WTC11 (cell line): ENCODE results near the gene NKX2-1. TPM values are rescaled to one million over a fixed set of nuclear protein-coding genes. Genes with fewer than 3 reads are reported as not detected.
A peak's percentile ranks its signal among the peaks of the same experiment; 100 is the strongest.

Source experiments
- ATAC-seq: fragments of 200-7000 bp; cut with Tn5 transposase; 2 replicates; pipeline ENCODE4 v1.10.0; 2021; ENCODE audit warnings: mild to moderate bottlenecking, moderate library complexity
- CTCF ChIA-PET: fragments of 300-600 bp; sonication (Branson Sonifier 250); formaldehyde crosslinking; loops from one replicate; lab custom pipeline; 2021; ENCODE audit warnings: antibody characterized with exemption; lab: Charles Lee
- POLR2A ChIA-PET: fragments of 350-600 bp; sonication (Branson Sonifier 250); formaldehyde crosslinking; loops from one replicate; lab custom pipeline; 2021; ENCODE audit warnings: antibody characterized with exemption; lab: Charles Lee
- DNase-seq: peaks from one replicate; pipeline ENCODE4 v3.0.0; 2021; ENCODE audit warnings: low spot score
- H3K27ac Mint-ChIP-seq: 2 replicates; pipeline ENCODE4 v1.8.0; 2021; ENCODE audit warnings: mixed read lengths
- H3K27me3 Mint-ChIP-seq: 2 replicates; pipeline ENCODE4 v1.8.0; 2021; ENCODE audit warnings: low read depth, mild to moderate bottlenecking, moderate library complexity, mixed read lengths
- H3K36me3 Mint-ChIP-seq: 2 replicates; pipeline ENCODE4 v1.8.0; 2021; ENCODE audit warnings: mixed read lengths
- H3K4me1 Mint-ChIP-seq: 2 replicates; pipeline ENCODE4 v1.8.0; 2022; ENCODE audit warnings: mixed read lengths
- H3K4me3 Mint-ChIP-seq: 2 replicates; pipeline ENCODE4 v1.8.0; 2021; ENCODE audit warnings: mild to moderate bottlenecking, moderate library complexity, mixed read lengths
- H3K9me3 Mint-ChIP-seq: 2 replicates; pipeline ENCODE4 v1.8.0; 2021; ENCODE audit warnings: mixed read lengths
- E2F1 ChIP-seq: sonication (generic); formaldehyde crosslinking; IDR thresholded peaks from 2 replicates; pipeline ENCODE4 v1.8.0; 2022; ENCODE audit warnings: mild to moderate bottlenecking, missing genetic modification reagents
- EMX1 ChIP-seq: fragments of 250-450 bp; sonication (Bioruptor Pico); IDR thresholded peaks from 2 replicates; pipeline ENCODE4 v1.8.0; 2021; ENCODE audit warnings: mild to moderate bottlenecking
- GABPB1 ChIP-seq: sonication (generic); formaldehyde crosslinking; IDR thresholded peaks from 2 replicates; pipeline ENCODE4 v1.8.1; 2023; ENCODE audit warnings: mild to moderate bottlenecking, missing genetic modification reagents
- GTF2I ChIP-seq: fragments of 250-450 bp; sonication (Bioruptor Pico); conservative IDR thresholded peaks from 2 replicates; pipeline ENCODE4 v1.4.0; 2021; ENCODE audit warnings: mild to moderate bottlenecking
- MAX ChIP-seq: sonication (generic); formaldehyde crosslinking; IDR thresholded peaks from 2 replicates; pipeline ENCODE4 v1.8.0; 2022; ENCODE audit warnings: mild to moderate bottlenecking, missing genetic modification reagents
- MXD4 ChIP-seq: fragments of 250-450 bp; sonication (Bioruptor Pico); IDR thresholded peaks from 2 replicates; pipeline ENCODE4 v1.8.0; 2021; ENCODE audit warnings: mild to moderate bottlenecking, moderate library complexity, borderline replicate concordance
- MYBL2 ChIP-seq: sonication (generic); formaldehyde crosslinking; IDR thresholded peaks from 2 replicates; pipeline ENCODE4 v1.8.1; 2023; ENCODE audit warnings: mild to moderate bottlenecking, moderate library complexity, missing genetic modification reagents
- SP1 ChIP-seq: sonication (generic); formaldehyde crosslinking; conservative IDR thresholded peaks from 2 replicates; pipeline ENCODE4 v1.8.1; 2022; ENCODE audit warnings: missing genetic modification reagents
- TEAD1 ChIP-seq: sonication (generic); formaldehyde crosslinking; IDR thresholded peaks from 2 replicates; pipeline ENCODE4 v1.8.0; 2022; ENCODE audit warnings: mild to moderate bottlenecking, missing genetic modification reagents
- ZNF423 ChIP-seq: fragments of 250-450 bp; sonication (Bioruptor Pico); IDR thresholded peaks from 2 replicates; pipeline ENCODE4 v2.1.2; 2022; ENCODE audit warnings: mild to moderate bottlenecking, moderate library complexity
- total RNA-seq: library from RNA; stranded (reverse); gene quantifications from 3 replicates; pipeline ENCODE4 v1.2.3, GENCODE V29; 2021
- TF ChIP-seq, protein P1 (sequence below): sonication (generic); formaldehyde crosslinking; IDR thresholded peaks from 2 replicates; pipeline ENCODE4 v1.8.0; 2023; ENCODE audit warnings: mild to moderate bottlenecking, missing genetic modification reagents

NKX2-1 gene
- total RNA-seq, 1 experiment from 2014 or later, result not detected

DNA sequence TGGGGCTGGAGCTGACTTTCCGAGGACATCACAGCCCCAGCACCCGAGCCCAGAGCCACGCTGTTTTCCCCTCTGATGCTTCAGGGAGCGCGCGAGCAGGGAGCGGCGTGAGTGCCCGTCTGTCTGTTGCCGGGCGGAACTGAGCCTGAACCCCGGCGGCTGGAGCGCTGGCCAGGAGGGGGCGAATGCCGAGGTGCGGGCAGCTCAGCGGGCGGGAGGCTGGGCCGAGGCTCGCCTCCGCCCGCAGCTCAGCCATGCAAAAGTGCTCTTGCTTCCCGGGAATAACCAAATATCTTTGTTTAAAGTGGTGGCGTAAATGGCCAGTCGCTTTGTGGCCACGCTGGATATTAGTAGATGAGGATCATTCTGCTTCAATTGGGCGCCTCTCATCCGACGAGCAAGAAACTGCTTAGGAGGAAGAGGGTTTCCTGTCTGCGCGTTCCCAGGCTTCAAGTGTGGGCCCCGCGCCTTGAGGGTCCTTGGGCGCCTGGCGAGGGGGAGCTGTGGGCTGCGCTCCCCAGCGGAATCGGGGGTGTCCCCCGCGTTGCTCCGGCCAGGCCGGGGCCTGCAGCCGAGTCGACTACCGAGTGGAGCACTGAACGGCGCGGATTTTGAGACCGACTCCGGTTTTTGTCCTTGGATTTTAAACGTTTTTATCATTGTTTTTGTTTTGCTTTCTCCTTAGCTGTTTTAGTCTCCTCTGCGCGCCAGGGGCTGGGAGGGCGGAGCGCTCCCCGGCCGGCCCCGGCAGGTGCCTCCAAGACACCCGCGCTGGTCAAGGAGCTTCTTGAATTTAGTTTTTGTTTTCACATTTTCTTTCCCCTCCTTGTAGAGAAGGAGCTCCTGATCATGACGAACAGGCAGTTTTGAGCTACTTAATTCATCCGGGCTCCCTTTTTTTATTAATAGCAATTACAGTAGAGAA, 831 bp upstream of the NKX2-1 start:
- H3K27ac Mint-ChIP-seq, result no peak overlapping the region
- no peak for TF ChIP-seq MXD4
- 0 out of 2 replicates have a peak, but pooled peaks have one; percentile 2 for TF ChIP-seq SP1 (CRISPR knock-in tag)
- 0 out of 2 replicates have a peak, but pooled peaks have one; percentile 42 for TF ChIP-seq GABPB1 (CRISPR knock-in tag)
- TF ChIP-seq, all 79 proteins: peak for 2
- peak; percentile 7 for ATAC-seq
- peak; percentile 73 for DNase-seq
- Mint-ChIP-seq H3K36me3 (no peaks in the 10 kb centered on the region), H3K4me1 (peaks cover 34% of the 10 kb centered on the region), H3K27me3 (peaks cover 98% of the 10 kb centered on the region), H3K9me3 (no peaks in the 10 kb centered on the region), H3K4me3 (peak overlapping the region; percentile 59)
- ChIA-PET POLR2A (interaction anchor here (1.2 kb wide), 1 partner anchor 63 kb away, joined by 3 read pairs; no protein-coding TSS in a partner anchor), CTCF (interaction anchor here (0.5 to 9.3 kb wide), 15 partner anchors 6 to 451 kb away, joined by 3 to 159 read pairs (median 4); partner anchors contain the start of genes MBIP and NKX2-8)

- no peak overlapping the region for H3K27ac Mint-ChIP-seq
- no peak for TF ChIP-seq GTF2I (CRISPR knock-in tag)
- TF ChIP-seq, all 79 proteins: peak for 0
- DNase-seq (peak; percentile 36), ATAC-seq (no peak; the same call in 1 of the 2 replicates)
- no peaks in the 10 kb centered on the region for H3K9me3 Mint-ChIP-seq
- H3K4me1 Mint-ChIP-seq, result peaks cover 45% of the 10 kb centered on the region
- ChIA-PET CTCF (interaction anchor here (0.8 to 9.3 kb wide), 9 partner anchors 10 to 449 kb away, joined by 3 to 145 read pairs (median 7); partner anchors contain the start of gene NKX2-8), POLR2A (interaction anchor here (0.7 to 1.1 kb wide), 2 partner anchors 65 to 130 kb away, joined by 3 read pairs; no protein-coding TSS in a partner anchor)
- no peaks in the 10 kb centered on the region for H3K36me3 Mint-ChIP-seq
- peak overlapping the region; percentile 58 for H3K4me3 Mint-ChIP-seq
- H3K27me3 Mint-ChIP-seq, result peaks cover 98% of the 10 kb centered on the region
Observed at GRCh38 chr14:36518586-36519430, 1.2 kb downstream of the NKX2-1 start.

GRCh38 chr14:36518031-36518585, 1.9 kb downstream of the NKX2-1 start:
- Mint-ChIP-seq H3K27me3 (peaks cover 98% of the 10 kb centered on the region), H3K36me3 (no peaks in the 10 kb centered on the region), H3K27ac (no peak overlapping the region), H3K4me1 (peaks cover 46% of the 10 kb centered on the region), H3K9me3 (no peaks in the 10 kb centered on the region), H3K4me3 (no peak overlapping the region; the same call in 1 of the 2 replicates)
- TF ChIP-seq TEAD1 (CRISPR knock-in tag) (no peak), E2F1 (CRISPR knock-in tag) (no peak), MAX (CRISPR knock-in tag) (no peak), ZNF423 (no peak), EMX1 (no peak), MYBL2 (CRISPR knock-in tag) (no peak)
- TF ChIP-seq, protein P1, sequence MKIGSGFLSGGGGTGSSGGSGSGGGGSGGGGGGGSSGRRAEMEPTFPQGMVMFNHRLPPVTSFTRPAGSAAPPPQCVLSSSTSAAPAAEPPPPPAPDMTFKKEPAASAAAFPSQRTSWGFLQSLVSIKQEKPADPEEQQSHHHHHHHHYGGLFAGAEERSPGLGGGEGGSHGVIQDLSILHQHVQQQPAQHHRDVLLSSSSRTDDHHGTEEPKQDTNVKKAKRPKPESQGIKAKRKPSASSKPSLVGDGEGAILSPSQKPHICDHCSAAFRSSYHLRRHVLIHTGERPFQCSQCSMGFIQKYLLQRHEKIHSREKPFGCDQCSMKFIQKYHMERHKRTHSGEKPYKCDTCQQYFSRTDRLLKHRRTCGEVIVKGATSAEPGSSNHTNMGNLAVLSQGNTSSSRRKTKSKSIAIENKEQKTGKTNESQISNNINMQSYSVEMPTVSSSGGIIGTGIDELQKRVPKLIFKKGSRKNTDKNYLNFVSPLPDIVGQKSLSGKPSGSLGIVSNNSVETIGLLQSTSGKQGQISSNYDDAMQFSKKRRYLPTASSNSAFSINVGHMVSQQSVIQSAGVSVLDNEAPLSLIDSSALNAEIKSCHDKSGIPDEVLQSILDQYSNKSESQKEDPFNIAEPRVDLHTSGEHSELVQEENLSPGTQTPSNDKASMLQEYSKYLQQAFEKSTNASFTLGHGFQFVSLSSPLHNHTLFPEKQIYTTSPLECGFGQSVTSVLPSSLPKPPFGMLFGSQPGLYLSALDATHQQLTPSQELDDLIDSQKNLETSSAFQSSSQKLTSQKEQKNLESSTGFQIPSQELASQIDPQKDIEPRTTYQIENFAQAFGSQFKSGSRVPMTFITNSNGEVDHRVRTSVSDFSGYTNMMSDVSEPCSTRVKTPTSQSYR (CRISPR knock-in tag), result no peak
- DNase-seq (no peak), ATAC-seq (no peak)
- POLR2A ChIA-PET, result no interaction called here
- CTCF ChIA-PET, result interaction anchor here (0.8 to 9.3 kb wide), 8 partner anchors 9 to 448 kb away, joined by 3 to 145 read pairs (median 9); partner anchors contain the start of gene NKX2-8
